Pancreas (tissue), 10 donors: ENCODE results near the gene MARK3. TPM values are rescaled to one million over a fixed set of nuclear protein-coding genes. Genes with fewer than 3 reads are reported as not detected.
A peak's percentile ranks its signal among the peaks of the same experiment; 100 is the strongest.

Experiments
- ATAC-seq, 4 donors: fragments of 200-7000 bp; cut with Tn5 transposase; one replicate each; pipeline versions ENCODE4 v1.8.0 to v1.9.1; 2020; ENCODE audit warnings: mild to moderate bottlenecking in 4 of 4, moderate library complexity in 4 of 4
- DNase-seq, 6 donors: peaks; one replicate each; pipeline ENCODE4 v3.0.0-alpha.2; 2020
- FAIRE-seq: peaks from 2 replicates; lab custom pipeline; 2012; peaks lifted over from hg19 to GRCh38; lab: Jason Lieb, UNC
- H3K27ac ChIP-seq, 4 donors: fragments of 200-600 bp; sonication (generic); 1 replicate in 3 of 4; 2 replicates in 1 of 4; pipeline versions ENCODE4 v1.5.0 to v1.8.0; 2020
- H3K27me3 ChIP-seq, 4 donors: fragments of 200-600 bp; one replicate each; pipeline ENCODE4 v1.8.0; 2021
- H3K36me3 ChIP-seq, 3 donors: fragments of 200-600 bp; sonication (generic) in 1 of 3; one replicate each; pipeline versions ENCODE4 v1.5.0 to v1.8.0; 2020 to 2021
- H3K4me1 ChIP-seq, 3 donors: fragments of 200-600 bp; one replicate each; pipeline ENCODE4 v1.8.0; 2021
- H3K4me3 ChIP-seq, 4 donors: fragments of 200-600 bp; sonication (generic) in 2 of 4; one replicate each; pipeline versions ENCODE4 v1.5.0 to v1.8.0; 2020 to 2021
- H3K9me3 ChIP-seq, 4 donors: fragments of 200-600 bp; one replicate each; pipeline ENCODE4 v1.8.0; 2021
- CTCF ChIP-seq, 4 donors: fragments of 200-600 bp; sonication (generic) in 3 of 4; IDR thresholded peaks; one replicate each; pipeline versions ENCODE4 v1.5.0 to v1.8.0; 2021; ENCODE audit warnings: antibody characterized with exemption in 4 of 4
- WGBS, 2 donors: extraction: QIAGEN DNeasy Blood & Tissue Kit; methylation state at CpG; one replicate each; pipeline ENCODE4 v1.1.7; 2013; 5-methylcytosine and 5-hydroxymethylcytosine counted together
- intact Hi-C, 3 donors: fragments of 100-400 bp; cut with DNase I; formaldehyde crosslinking; loops; one replicate each; pipeline versions ENCODE4 v1.11.1 to v1.14.2; 2022
- polyA plus RNA-seq, 2 donors: library from polyadenylated mRNA; stranded (reverse); fragments of 200-250 nt; gene quantifications; one replicate each; pipeline ENCODE4 v1.2.3, GENCODE V29; 2013
- total RNA-seq, 6 donors: library from RNA; stranded (reverse); fragmentation: NEBNext Ultra II Directional in 4 of 6; extraction: Animal tissue kit (Norgen Biotek cat#: 25700) in 4 of 6; gene quantifications; one replicate each; pipeline versions ENCODE4 v1.2.1 to v1.2.4, GENCODE V29; 2021 to 2023
- donor health status: healthy with polysubstance abuse.
- donor health status: DM: no; HTN: no; CAD: no; lungs with moderate emphysema.
- donor health status: DM: no; HTN: no; CAD: no.
- donor health status: control.
- donor health status: control.
- donor health status: Bipolar disorder and iron deficiency.
- donor health status: DM: yes; HTN: yes; CAD: no.
- donor health status: DM: no; HTN: no; CAD: no.
- donor health status: DM: no; HTN: no; CAD: no.
- donor health status: DM: yes; HTN: yes; CAD: no.

The MARK3 gene
- total and polyA plus RNA-seq, 8 donors: 35.3 to 110 (median 47.0) TPM

GRCh38 chr14:103433916-103434563, 48.8 kb downstream of the MARK3 start:
- H3K27ac ChIP-seq: no peak overlapping the region
- intact Hi-C loops: no loop called here
- no peaks in the 10 kb centered on the region for H3K27me3 ChIP-seq
- ATAC-seq: no peak
- WGBS, 2 donors: 92 to 95% methylated on average over 10 of the region's 10 CpGs
- no peak overlapping the region for H3K4me3 ChIP-seq
- FAIRE-seq: no peak
- H3K4me1 ChIP-seq: peaks cover 0 to 9% (median 5%) of the 10 kb centered on the region in 3 donors
- no peak for TF ChIP-seq CTCF (IDR thresholded peaks at IDR 0.05)
- H3K36me3 ChIP-seq: no peaks in the 10 kb centered on the region
- no peak for DNase-seq
- no peaks in the 10 kb centered on the region for H3K9me3 ChIP-seq

DNA sequence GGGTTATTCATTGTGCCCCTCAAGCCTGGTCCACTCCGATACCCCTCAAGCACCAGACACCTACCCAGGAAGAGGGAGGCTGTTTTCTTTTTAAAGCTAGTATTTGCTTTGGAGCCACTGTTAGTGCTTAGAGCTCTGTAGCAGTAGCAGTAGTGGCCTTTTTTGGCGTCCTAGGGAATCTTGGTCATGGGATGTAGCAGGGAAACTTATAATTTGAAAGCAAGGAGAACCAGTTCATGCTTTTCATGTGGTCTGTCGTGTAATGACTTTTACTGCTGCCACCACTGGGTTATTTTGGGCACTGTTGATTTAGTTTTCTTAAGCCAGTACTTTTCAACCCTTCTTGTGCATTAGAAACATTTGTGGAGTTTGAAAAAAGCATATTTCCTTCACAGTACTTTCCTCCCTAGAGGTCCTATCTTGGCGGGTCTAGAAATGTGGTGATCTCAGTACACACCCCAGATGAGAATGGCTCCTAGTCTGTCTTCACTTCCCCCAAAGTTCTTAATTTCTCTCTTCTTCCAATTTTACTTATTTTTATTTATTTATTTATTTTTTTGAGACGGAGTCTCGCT, 49.7 kb downstream of the MARK3 start:
- Histone ChIP-seq H3K27me3 (no peaks in the 10 kb centered on the region), H3K9me3 (no peaks in the 10 kb centered on the region), H3K36me3 (peaks cover 0 to 6% (median 0%) of the 10 kb centered on the region in 3 donors), H3K4me1 (no peaks in the 10 kb centered on the region), H3K27ac (no peak overlapping the region), H3K4me3 (no peak overlapping the region)
- intact Hi-C loops: no loop called here
- FAIRE-seq (no peak), DNase-seq (no peak), ATAC-seq (peak in 3 of 4 donors; percentile 16 to 26 (median 23))
- TF ChIP-seq CTCF (IDR thresholded peaks at IDR 0.05): no peak
- WGBS, 2 donors: 84 to 89% methylated on average over 6 of the region's 6 CpGs

- no peak overlapping the region for H3K4me3 ChIP-seq
- FAIRE-seq (no peak), DNase-seq (no peak), ATAC-seq (no peak)
- H3K27ac ChIP-seq: no peak overlapping the region
- no peaks in the 10 kb centered on the region for H3K27me3 ChIP-seq
- intact Hi-C loops: no loop called here
- 88 to 99% methylated on average over 5 of the region's 5 CpGs for WGBS, 2 donors
- H3K9me3 ChIP-seq: no peaks in the 10 kb centered on the region
- no peak for TF ChIP-seq CTCF (IDR thresholded peaks at IDR 0.05)
- no peaks in the 10 kb centered on the region for H3K4me1 ChIP-seq
- peaks cover 0 to 10% (median 0%) of the 10 kb centered on the region in 3 donors for H3K36me3 ChIP-seq
These were observed 51.3 kb downstream of the MARK3 start for GRCh38 chr14:103436533-103436932.

- WGBS, 2 donors: 95 to 96% methylated on average over 6 of the region's 6 CpGs
- DNase-seq (no peak), ATAC-seq (no peak), FAIRE-seq (no peak)
- Histone ChIP-seq H3K27me3 (no peaks in the 10 kb centered on the region), H3K27ac (no peak overlapping the region), H3K36me3 (peaks cover 0 to 10% (median 0%) of the 10 kb centered on the region in 3 donors), H3K4me3 (no peak overlapping the region), H3K4me1 (peaks cover 10 to 16% (median 11%) of the 10 kb centered on the region in 3 donors), H3K9me3 (no peaks in the 10 kb centered on the region)
- intact Hi-C loops: no loop called here
- no peak for TF ChIP-seq CTCF (IDR thresholded peaks at IDR 0.05)
These were observed 57.1 kb downstream of the MARK3 start for GRCh38 chr14:103442288-103442687.

DNA sequence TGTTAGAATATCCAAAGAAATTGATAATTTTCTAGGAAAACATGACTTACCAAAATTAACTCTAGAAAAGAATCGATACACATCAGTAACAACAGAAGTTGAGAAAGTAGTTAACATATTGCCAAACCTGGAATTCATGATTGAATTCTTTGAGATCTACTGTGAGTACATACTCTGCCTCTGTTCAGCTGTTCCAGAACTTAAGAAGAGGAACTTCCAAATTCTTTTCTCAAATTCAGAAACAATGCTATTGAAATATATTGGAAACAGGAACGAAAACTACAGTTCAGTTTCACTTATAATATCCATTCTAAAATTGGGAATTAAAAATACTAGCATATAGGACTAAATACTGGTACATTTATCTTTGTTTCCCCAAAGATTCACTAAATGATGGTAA, 57.9 kb downstream of the MARK3 start:
- no peak for FAIRE-seq

More for the DNA sequence above, 57.9 kb downstream of the MARK3 start:
- H3K27me3 ChIP-seq: no peaks in the 10 kb centered on the region
- H3K4me3 ChIP-seq: no peak overlapping the region
- no peaks in the 10 kb centered on the region for H3K9me3 ChIP-seq
- DNase-seq (no peak), ATAC-seq (no peak)
- no peak for TF ChIP-seq CTCF (IDR thresholded peaks at IDR 0.05)
- peaks cover 10 to 21% (median 12%) of the 10 kb centered on the region in 3 donors for H3K4me1 ChIP-seq
- intact Hi-C loops: no loop called here
- no peak overlapping the region for H3K27ac ChIP-seq
- H3K36me3 ChIP-seq: peaks cover 0 to 10% (median 0%) of the 10 kb centered on the region in 3 donors
- WGBS, 2 donors: 83 to 91% methylated on average over 2 of the region's 2 CpGs
